Prostate gland (tissue), 2 donors: ENCODE measurements around the gene KCNIP3.

Source experiments
- POLR2A ChIP-seq: fragments of 450-650 bp; IDR thresholded peaks from one replicate; pipeline ENCODE4 v1.6.1; 2016; ENCODE audit warnings: antibody characterized with exemption, mild to moderate bottlenecking
- POLR2AphosphoS5 ChIP-seq: sonication (generic); formaldehyde crosslinking; IDR thresholded peaks from one replicate; pipeline ENCODE4 v1.6.1; 2017; ENCODE audit warnings: antibody characterized with exemption
- TF ChIP-seq, protein P1 (sequence below), 4 experiments: fragments of 200-600 bp in 2 of 4; fragments of 450-650 bp in 2 of 4; sonication (generic) in 2 of 4; IDR thresholded peaks; 1 replicate in 3 of 4; 2 replicates in 1 of 4; pipeline ENCODE4 v1.5.1; 2016 to 2019; ENCODE audit warnings: antibody characterized with exemption in 4 of 4, mild to moderate bottlenecking in 2 of 4, moderate library complexity in 2 of 4

GRCh38 chr2:95282458-95282857, 14.7 kb upstream of the KCNIP3 start:
- TF ChIP-seq, protein P1, sequence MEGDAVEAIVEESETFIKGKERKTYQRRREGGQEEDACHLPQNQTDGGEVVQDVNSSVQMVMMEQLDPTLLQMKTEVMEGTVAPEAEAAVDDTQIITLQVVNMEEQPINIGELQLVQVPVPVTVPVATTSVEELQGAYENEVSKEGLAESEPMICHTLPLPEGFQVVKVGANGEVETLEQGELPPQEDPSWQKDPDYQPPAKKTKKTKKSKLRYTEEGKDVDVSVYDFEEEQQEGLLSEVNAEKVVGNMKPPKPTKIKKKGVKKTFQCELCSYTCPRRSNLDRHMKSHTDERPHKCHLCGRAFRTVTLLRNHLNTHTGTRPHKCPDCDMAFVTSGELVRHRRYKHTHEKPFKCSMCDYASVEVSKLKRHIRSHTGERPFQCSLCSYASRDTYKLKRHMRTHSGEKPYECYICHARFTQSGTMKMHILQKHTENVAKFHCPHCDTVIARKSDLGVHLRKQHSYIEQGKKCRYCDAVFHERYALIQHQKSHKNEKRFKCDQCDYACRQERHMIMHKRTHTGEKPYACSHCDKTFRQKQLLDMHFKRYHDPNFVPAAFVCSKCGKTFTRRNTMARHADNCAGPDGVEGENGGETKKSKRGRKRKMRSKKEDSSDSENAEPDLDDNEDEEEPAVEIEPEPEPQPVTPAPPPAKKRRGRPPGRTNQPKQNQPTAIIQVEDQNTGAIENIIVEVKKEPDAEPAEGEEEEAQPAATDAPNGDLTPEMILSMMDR (IDR thresholded peaks at IDR 0.05) = no peak
- TF ChIP-seq POLR2AphosphoS5 (peak; percentile 78), POLR2A (no peak)
